ENCODE measurements around the gene CCDC15.

Gene CCDC15

GRCh38 chr11:125072218-125072960 lies 118.4 kb downstream of the CCDC15 start:
- Histone ChIP-seq H3K4me3 (0 out of 20 replicates have a peak overlapping the region, but pooled peaks of 1 of the 10 experiments have one; percentile 16), H3K9ac (peak overlapping the region; percentile 63 to 83 (median 79)), H3K36me3 (peaks cover 0 to 33% (median 0%) of the 10 kb centered on the region in 11 experiments; a peak in 6 of 22 replicates), H3K27ac (peak overlapping the region; percentile 86 to 98 (median 95)), H4K20me1 (no peaks in the 10 kb centered on the region), H3K4me1 (peaks cover 61 to 98% (median 80%) of the 10 kb centered on the region in 10 experiments), H3K9me3 (replicated peaks in 1 of 11) (no peaks in the 10 kb centered on the region), H3K27me3 (no peaks in the 10 kb centered on the region), H3K4me2 (peak overlapping the region; percentile 76 to 95 (median 83))
- no peak for TF ChIP-seq Cebpa-rat (IDR thresholded peaks at IDR 0.05)

- Histone ChIP-seq H3K27ac (peak overlapping the region; percentile 86 to 98 (median 95)), H3K4me2 (peak overlapping the region; percentile 76 to 95 (median 83)), H3K36me3 (peaks cover 0 to 40% (median 0%) of the 10 kb centered on the region in 11 experiments; a peak in 6 of 22 replicates), H3K9ac (peak overlapping the region; percentile 63 to 83 (median 79); a peak in 21 of 22 replicates), H3K27me3 (no peaks in the 10 kb centered on the region), H3K4me3 (peak overlapping the region in 1 of 10 experiments; percentile 16; a peak in 1 of 20 replicates), H3K4me1 (peaks cover 62 to 98% (median 78%) of the 10 kb centered on the region in 10 experiments), H3K9me3 (replicated peaks in 1 of 11) (no peaks in the 10 kb centered on the region), H4K20me1 (no peaks in the 10 kb centered on the region)
- TF ChIP-seq Cebpa-rat (IDR thresholded peaks at IDR 0.05): no peak
Measured at GRCh38 chr11:125072961-125073590, 119.1 kb downstream of the CCDC15 start.

- H3K4me1 ChIP-seq: peaks cover 69 to 98% (median 79%) of the 10 kb centered on the region in 10 experiments
- H3K9ac ChIP-seq: peak overlapping the region in 4 of 11 experiments; percentile 23 to 83 (median 53); a peak in 4 of 22 replicates
- H3K9me3 ChIP-seq (replicated peaks in 1 of 11): no peaks in the 10 kb centered on the region
- H3K4me2 ChIP-seq: peak overlapping the region; percentile 76 to 95 (median 83)
- peak overlapping the region in 10 of 11 experiments; percentile 89 to 98 (median 95); a peak in 20 of 22 replicates for H3K27ac ChIP-seq
- no peak for TF ChIP-seq Cebpa-rat (IDR thresholded peaks at IDR 0.05)
- no peak overlapping the region for H3K4me3 ChIP-seq
- peaks cover 0 to 48% (median 0%) of the 10 kb centered on the region in 11 experiments; a peak in 6 of 22 replicates for H3K36me3 ChIP-seq
- H4K20me1 ChIP-seq: no peaks in the 10 kb centered on the region
- H3K27me3 ChIP-seq: no peaks in the 10 kb centered on the region
Measured at GRCh38 chr11:125073616-125074483, 119.8 kb downstream of the CCDC15 start.

GRCh38 chr11:125074511-125075241 lies 120.7 kb downstream of the CCDC15 start:
- Histone ChIP-seq H3K27me3 (no peaks in the 10 kb centered on the region), H3K4me1 (peaks cover 68 to 98% (median 78%) of the 10 kb centered on the region in 10 experiments), H3K36me3 (peaks cover 0 to 56% (median 0%) of the 10 kb centered on the region in 11 experiments; a peak in 6 of 22 replicates), H3K4me3 (no peak overlapping the region), H3K4me2 (peak overlapping the region; percentile 76 to 95 (median 83)), H4K20me1 (no peaks in the 10 kb centered on the region), H3K9ac (0 out of 22 replicates have a peak overlapping the region, but pooled peaks of 1 of the 11 experiments have one; percentile 18), H3K9me3 (replicated peaks in 1 of 11) (no peaks in the 10 kb centered on the region), H3K27ac (peak overlapping the region in 7 of 11 experiments; percentile 15 to 98 (median 93); a peak in 7 of 22 replicates)
- no peak for TF ChIP-seq Cebpa-rat (IDR thresholded peaks at IDR 0.05)

GRCh38 chr11:125075242-125075625 lies 121.2 kb downstream of the CCDC15 start:
- Histone ChIP-seq H3K27me3 (no peaks in the 10 kb centered on the region), H3K4me2 (peak overlapping the region; percentile 35 to 94 (median 78)), H3K4me1 (peaks cover 63 to 93% (median 75%) of the 10 kb centered on the region in 10 experiments), H3K27ac (peak overlapping the region in 5 of 11 experiments; percentile 15 to 47 (median 26); a peak in 6 of 22 replicates), H3K9me3 (replicated peaks in 1 of 11) (no peaks in the 10 kb centered on the region), H3K36me3 (peaks cover 0 to 62% (median 0%) of the 10 kb centered on the region in 11 experiments; a peak in 6 of 22 replicates), H3K9ac (no peak overlapping the region; a peak in 1 of 22 replicates), H4K20me1 (no peaks in the 10 kb centered on the region), H3K4me3 (no peak overlapping the region)
- TF ChIP-seq Cebpa-rat (IDR thresholded peaks at IDR 0.05): no peak

GRCh38 chr11:125075900-125076317 lies 121.9 kb downstream of the CCDC15 start:
- Histone ChIP-seq H3K4me1 (peaks cover 56 to 86% (median 68%) of the 10 kb centered on the region in 10 experiments), H3K4me2 (peak overlapping the region in 7 of 11 experiments; percentile 35 to 94 (median 68); a peak in 11 of 22 replicates), H3K27ac (peak overlapping the region in 5 of 11 experiments; percentile 15 to 47 (median 26); a peak in 3 of 22 replicates), H3K9ac (no peak overlapping the region; a peak in 1 of 22 replicates), H3K4me3 (no peak overlapping the region), H3K9me3 (replicated peaks in 1 of 11) (no peaks in the 10 kb centered on the region), H3K36me3 (peaks cover 0 to 68% (median 0%) of the 10 kb centered on the region in 11 experiments; a peak in 7 of 22 replicates), H3K27me3 (no peaks in the 10 kb centered on the region), H4K20me1 (no peaks in the 10 kb centered on the region)
- no peak for TF ChIP-seq Cebpa-rat (IDR thresholded peaks at IDR 0.05)

- peaks cover 0 to 74% (median 0%) of the 10 kb centered on the region in 11 experiments; a peak in 7 of 22 replicates for H3K36me3 ChIP-seq
Measured at GRCh38 chr11:125076378-125076945, 122.5 kb downstream of the CCDC15 start.

More at GRCh38 chr11:125076378-125076945, 122.5 kb downstream of the CCDC15 start:
- 0 out of 22 replicates have a peak, but pooled peaks cover 0 to 1% (median 0%) of the 10 kb centered on the region in 11 experiments for H4K20me1 ChIP-seq
- peaks cover 50 to 82% (median 63%) of the 10 kb centered on the region in 10 experiments for H3K4me1 ChIP-seq
- peak overlapping the region in 5 of 11 experiments; percentile 59 to 82 (median 68); a peak in 6 of 22 replicates for H3K4me2 ChIP-seq
- TF ChIP-seq Cebpa-rat (IDR thresholded peaks at IDR 0.05): no peak
- H3K4me3 ChIP-seq: no peak overlapping the region
- no peaks in the 10 kb centered on the region for H3K9me3 ChIP-seq (replicated peaks in 1 of 11)
- H3K9ac ChIP-seq: no peak overlapping the region
- no peaks in the 10 kb centered on the region for H3K27me3 ChIP-seq
- peak overlapping the region in 2 of 11 experiments; percentile 32 to 47; a peak in 1 of 22 replicates for H3K27ac ChIP-seq

Data from BLaER1 treated with 17β-estradiol and CSF1 and Interleukin-3, amounts not matched to agents 10 nM and 100 nM (cell line).